GM18858 (cell line): Measurements from ENCODE around the gene IL10RB.
"Not testable (repeated sequence)": the region's sequence is repeated elsewhere in the genome, so short reads cannot be mapped to it uniquely, and the experiment has no call there.

Source experiments
- ATAC-seq: cut with Tn5 transposase; IDR thresholded peaks from one replicate; pipeline ENCODE4 v1.9.1; 2021; ENCODE audit not compliant: unreplicated experiment

IL10RB gene

DNA sequence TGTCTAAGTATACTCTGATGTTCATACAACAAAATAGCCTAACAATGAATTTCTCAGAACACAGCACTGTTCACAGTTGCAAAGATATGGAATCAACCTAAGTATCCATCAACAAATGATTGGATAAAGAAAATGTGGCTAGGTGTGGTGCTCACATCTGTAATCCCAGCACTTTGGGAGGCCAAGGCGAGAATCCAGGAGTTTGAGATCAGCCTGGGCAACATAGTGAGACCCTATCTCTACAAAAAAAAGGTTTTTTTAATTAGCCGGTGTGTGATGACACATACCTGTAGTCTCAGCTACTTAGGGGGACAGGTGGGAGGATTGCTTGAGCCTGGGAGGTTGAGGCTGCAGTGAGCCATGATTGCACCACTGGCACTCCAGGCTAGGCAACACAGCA lies 25.8 kb upstream of the IL10RB start:
- no peak for ATAC-seq

DNA sequence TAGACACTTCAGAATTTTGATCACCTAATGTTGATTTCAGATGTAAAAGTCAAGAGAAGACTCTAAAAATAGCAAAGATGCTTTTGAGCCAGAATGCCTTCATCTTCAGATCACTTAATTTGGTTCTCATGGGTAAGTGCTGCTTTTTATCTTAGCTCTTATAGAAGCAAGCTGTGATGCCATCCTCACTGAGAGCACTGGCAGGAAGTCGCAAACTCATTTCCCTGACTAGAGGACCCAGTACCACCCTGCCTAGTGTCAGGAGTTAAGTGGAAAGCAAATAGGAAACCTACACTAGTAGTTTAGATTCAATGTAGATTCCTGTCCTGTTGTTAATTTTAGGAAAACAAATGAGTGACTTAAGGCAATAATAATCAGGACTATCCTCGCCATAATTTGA lies 24.3 kb upstream of the IL10RB start:
- ATAC-seq: no peak

DNA sequence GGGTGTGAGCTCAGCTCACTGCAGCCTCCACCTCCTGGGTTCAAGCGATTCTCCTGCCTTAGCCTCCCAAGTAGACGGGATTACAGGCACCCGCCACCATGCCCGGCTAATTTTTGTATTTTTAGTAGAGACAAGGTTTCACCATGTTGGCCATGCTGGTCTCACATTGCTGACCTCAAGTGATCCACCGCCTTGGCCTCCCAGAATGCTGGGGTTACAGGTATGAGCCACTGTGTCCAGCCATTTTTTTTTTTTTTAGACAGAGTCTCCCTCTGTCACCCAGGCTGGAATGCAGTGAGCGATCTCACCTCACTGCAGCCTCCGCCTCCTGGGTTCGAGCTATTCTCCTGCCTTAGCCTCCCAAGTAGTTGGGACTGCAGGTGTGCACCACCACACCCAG lies 23.3 kb upstream of the IL10RB start:
- not testable (repeated sequence) for ATAC-seq

DNA sequence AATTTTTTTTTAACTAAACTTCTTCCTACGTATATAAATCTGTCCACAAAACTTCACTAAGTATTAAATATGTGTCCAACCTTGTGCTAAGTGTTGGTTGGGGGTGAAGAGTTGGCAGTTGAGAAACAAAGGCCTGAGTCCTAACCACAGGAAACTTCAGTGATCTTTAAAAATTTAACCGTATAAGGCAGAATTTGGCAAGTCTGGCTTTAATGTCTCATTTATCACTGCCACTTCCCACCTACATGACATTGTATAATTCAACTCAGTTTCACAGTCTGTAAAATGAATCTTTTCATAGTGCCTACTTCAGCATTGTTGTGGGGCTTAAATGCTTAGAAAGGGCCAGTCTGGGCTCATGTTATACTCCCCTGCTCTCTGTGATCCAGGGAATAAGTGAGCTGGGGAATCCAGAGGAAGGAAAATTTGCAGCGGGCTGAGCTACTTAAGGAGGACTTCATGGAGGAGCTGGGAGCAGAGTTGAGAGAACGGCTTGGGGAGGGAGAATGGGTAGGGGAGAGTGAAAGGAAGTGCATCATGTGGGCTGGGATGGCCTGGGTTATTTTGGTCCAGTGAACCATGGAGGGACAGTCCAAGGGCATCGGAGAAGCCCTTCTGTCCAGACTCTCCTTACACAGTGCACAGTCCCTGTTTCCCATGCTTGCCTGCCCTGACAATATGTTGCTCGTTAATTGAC lies 21.9 kb upstream of the IL10RB start:
- ATAC-seq: no peak

DNA sequence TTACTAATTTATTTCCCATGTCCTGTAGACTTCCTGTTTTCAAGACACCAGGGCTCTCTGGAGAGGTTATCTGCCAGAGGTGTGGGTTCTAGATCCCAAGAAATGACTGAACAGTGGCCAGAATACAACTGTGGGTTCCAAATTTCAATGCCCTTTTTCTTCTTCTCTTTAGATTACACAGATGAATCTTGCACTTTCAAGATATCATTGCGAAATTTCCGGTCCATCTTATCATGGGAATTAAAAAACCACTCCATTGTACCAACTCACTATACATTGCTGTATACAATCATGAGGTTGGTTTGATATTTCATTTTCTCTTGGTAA lies 21.4 kb upstream of the IL10RB start:
- no peak for ATAC-seq

DNA sequence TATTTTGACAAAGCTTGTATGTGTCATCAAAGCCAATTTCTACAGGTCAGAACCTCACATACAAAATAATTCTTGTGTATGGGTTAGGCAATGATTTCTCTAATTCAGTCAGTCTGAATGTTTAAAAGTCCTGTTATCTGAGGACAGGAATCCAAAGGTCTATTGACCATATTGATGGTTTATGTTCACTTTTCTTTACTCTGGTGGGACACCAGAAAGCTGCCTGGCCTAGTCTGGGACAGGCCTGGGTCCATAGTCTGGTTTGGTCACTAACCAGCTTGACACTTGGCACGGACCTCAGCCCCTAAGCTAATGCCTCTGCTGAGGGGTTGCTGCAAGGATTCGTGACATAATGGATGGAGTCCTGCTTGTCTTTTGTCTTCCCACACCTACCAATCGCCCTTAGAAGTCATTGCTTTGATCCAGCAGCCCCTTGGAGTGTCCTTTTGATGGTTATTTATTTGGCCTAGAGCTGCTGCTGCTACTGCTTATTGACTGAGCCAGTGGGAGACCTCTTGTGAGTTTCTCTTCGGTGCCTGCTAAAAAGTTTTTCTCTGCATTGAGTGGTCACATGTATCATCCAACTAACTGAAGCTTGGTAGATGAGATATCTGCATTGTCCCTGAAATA lies 20.8 kb upstream of the IL10RB start:
- ATAC-seq: no peak

DNA sequence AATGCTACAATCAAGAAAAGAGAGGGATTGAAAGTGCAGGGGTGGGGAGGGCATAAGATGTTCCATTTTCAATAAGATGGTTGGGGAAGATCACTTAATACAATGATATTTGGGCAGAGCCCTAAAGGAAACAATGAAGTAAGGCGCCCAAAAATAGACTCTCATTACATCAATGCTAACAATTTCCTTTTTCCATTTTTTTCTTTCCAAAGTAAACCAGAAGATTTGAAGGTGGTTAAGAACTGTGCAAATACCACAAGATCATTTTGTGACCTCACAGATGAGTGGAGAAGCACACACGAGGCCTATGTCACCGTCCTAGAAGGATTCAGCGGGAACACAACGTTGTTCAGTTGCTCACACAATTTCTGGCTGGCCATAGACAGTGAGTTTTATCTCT lies 19.7 kb upstream of the IL10RB start:
- no peak for ATAC-seq

DNA sequence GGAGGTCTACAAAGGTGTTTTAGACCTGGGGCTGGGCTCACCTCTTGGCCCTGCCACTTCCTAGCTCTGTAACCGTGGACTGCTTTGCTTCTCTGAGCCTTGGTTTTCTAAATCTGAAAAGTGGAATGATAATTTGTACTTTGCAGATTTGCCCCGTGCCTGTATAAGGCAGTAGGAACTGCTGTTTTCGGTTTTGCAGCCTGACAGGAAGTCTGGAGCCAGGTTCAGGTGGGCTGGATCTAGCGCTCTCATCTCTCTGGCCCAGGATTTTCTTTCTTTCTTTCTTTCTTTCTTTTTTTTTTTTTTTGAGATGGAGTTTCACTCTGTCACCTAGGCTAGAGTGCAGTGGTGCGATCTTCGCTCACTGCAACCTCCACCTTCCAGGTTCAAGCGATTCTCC lies 19.2 kb upstream of the IL10RB start:
- ATAC-seq: no peak

DNA sequence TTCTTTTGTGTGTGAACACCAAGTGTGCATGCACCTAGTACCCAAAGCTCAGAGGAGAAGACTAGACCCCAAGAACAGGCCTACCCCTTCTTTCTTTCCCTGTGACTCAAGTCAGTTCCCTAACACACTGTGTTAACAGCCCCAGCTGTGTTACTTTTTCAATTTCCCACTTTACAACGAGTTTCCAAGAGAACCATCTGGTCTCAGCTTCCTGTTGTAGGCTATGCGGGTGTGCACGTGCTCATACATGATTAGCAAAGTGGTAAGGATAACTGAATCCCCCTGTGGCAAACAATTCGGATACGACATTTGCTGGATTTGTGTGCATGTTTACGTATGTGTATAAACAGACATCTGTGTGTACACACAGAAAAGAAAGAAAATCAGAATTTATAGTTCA lies 18.6 kb upstream of the IL10RB start:
- ATAC-seq: no peak

DNA sequence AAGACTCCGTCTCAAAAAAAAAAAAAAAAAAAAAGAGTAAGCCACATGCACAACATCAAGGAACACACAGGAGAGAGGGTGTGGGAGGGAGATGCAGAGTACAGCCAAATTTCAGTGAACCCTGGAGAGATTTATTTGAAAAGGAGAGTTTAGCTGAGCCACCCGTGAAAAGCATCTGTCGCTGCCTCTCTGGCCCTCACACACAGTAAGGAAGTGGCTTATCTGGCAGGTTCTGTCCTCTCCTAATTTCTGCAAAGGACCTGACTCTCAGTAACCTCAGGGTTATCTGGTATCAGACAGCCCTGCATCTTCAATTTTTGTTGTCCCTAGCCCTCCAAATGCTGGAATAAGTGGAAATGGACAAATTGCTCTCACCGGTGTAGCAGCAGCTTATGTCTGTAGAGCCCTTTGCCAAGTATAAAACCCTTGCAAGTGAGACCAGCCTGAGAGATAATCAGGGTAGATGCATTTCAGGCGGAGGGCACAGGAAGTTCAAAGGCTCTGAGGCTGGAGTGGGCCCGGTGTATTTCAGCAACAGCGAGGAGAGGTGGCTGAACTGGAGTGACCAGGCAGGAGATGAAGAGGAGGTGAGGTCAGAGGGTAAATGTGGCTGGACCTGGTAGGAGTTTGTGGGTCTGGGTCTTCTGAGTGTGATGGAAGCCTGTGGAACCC lies 16.7 kb upstream of the IL10RB start:
- ATAC-seq: no peak

DNA sequence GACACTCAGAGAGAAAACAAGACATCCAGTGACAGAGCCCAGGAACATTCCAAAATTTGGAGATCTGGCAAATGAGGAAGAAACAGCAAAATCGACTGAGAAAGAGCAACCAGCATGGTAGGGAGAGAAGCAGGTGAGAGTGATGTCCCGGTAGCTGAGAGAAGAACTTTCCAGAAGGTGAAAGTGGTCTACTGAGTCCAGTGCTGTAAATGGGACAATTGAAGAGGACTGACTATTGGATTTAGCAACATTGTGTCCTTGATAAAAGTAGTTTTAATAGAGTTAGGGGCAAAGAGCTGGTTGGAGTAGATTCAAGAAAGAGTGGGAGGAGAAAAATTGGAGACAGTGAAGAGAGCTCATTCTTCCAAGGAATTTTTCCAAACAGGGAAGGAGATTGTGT lies 15.0 kb upstream of the IL10RB start:
- no peak for ATAC-seq

DNA sequence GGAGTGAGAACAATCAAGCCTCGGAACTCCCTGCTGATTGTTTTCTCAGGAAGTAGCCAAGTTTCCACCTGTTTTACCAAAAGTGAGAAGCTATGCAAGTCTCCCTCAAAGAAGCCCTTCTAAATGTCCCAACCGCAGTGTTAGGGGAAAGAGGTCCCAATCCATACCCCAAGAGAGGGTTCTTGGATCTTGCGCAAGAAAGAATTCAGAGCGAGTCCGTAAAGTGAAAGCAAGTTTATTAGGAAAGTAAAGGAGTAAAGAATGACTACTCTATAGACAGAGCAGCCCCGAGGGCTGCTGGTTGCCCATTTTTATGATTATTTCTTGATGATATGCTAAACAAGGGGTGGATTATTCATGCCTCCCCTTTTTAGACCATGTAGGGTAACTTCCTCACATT lies 12.8 kb upstream of the IL10RB start:
- ATAC-seq: not testable (repeated sequence)

DNA sequence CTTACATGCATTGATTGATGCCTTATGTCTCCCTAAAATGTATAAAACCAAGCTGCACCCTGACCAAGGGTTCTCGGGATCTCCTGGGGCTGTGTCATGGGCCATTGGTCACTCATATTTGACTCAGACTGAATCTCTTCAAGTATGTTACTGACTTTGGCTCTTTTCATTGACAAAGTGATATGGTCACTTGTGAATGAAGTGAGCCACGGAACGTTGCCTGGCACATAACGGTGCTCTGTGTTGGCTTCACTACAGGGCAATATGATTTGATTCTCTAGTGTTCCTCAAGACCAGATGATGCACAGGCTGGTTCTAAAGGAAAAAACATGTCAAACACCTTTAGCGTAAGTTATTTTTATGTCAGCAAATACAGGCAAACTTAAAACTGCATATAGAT lies 11.4 kb upstream of the IL10RB start:
- ATAC-seq: no peak

DNA sequence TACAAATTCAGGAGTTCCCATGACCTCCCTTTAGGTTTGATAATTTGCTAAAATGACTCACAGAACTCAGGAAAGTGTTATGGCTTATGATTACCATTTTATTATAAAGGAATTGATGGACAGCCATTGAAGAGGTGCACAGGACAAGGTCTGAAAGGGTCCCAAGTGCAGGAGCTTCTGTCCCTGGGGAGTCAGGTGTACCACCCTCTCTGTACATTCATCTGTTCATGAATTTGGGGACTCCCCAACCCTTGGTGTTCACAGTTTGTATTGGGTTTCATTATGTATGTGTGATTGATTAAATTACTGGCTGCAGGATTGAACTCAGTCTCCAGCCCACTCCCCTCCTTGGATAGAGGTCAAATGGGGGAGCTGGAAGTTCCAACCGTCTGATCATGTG lies 10.8 kb upstream of the IL10RB start:
- ATAC-seq: no peak

DNA sequence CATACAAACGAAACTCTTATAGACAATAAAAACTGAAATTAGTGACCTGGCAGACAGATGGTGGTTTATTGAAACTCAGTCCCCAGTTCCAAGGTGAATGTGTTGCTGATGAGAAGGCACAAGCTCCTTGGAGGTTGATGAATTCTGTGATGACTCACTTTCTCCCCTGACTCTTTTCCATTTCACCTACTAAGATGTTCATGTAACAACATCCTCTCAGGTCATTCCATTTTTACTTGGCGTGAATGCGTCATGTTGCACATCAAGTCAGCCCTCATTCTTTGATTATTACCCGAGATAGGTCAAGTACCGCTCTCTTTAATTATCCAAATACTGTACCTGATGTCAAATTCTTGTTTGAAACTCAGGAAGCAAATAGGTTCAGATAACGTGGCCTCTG lies 10.1 kb upstream of the IL10RB start:
- ATAC-seq: no peak

DNA sequence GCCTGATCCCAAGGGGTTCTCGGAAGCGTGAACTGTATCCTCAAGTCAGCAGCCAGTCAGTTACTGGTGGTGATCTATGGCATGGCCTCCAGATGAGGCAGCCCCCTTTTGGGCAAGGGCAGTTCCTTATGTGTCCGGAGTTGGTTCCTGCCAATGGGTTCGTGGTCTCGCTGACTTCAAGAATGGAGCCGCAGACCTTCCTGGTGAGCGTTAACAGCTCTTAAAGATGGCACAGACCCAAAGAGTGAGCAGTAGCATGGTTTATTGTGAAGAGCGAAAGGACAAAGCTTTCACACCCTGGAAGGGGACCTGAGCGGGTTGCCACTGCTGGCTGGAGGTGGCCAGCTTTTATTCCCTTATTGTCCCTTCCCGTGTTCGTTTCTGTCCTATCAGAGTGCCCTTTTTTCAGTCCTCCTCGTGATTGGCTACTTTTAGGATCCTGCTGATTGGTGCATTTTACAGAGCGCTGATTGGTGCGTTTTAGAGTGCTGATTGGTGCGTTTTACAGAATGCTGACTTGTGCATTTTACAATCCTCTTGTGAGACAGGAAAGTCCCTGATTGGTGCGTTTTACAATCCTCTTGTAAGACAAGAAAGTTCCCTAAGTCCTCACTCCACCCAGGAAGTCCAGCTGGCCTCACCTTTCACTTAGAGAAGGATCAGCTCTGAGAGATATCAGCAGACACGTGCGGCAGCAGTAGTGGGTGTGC lies 8.9 kb upstream of the IL10RB start:
- no peak for ATAC-seq

DNA sequence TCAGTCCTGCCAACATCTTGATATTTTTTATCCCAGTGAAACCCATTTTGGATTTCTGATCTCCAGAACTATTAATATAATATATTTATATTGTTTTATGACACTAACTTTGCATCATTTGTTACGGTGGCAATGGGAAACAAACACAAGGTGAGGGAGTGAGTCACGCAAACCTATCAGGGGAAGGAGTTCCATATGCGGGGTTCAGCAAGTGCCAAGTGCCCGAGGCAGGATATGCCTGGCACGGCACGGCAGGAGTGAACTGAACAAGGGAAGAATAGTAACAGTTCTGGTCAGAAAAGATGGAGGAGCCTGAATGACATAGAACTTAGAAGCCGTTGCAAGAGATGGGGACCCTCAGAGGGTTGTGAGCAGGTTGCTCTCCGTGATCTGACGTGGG lies 7.7 kb upstream of the IL10RB start:
- ATAC-seq: no peak

DNA sequence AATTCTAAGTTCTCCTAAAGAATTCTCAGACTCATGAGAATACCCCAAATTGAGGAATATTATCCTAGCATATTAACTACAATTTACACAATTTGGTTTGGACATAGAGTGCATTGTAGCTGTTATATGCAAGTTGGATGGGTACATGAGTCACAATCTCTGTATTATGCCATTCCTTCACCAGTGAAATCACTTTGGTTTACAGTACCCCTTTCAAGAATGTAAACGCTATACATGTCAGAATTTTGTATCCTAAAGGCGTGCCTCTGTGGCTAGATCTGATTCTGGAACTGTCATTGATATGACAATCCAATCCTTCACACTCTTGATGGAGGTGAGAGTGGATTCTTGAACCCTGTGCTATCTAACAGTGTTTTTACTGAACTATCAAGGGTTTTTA lies 6.7 kb upstream of the IL10RB start:
- ATAC-seq: no peak

DNA sequence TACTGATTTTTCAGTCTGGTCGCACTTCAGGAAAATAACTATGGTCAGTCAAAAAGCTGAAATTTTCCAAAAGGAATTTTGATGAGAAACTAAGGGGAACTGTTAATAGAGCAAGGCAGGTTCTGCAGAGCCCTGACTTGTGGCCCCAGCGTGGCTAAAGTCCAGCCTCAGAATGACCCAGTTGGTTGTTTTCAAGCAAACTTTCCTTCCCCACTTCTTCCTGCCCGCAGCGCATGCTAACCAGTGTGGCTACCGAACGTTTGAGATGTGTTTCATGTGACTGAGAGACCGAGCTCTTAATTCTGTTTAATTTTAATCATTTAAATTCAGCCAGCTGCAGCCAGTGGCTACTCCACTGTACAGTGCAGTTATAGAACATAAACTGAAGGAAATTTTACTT lies 6.2 kb upstream of the IL10RB start:
- no peak for ATAC-seq

DNA sequence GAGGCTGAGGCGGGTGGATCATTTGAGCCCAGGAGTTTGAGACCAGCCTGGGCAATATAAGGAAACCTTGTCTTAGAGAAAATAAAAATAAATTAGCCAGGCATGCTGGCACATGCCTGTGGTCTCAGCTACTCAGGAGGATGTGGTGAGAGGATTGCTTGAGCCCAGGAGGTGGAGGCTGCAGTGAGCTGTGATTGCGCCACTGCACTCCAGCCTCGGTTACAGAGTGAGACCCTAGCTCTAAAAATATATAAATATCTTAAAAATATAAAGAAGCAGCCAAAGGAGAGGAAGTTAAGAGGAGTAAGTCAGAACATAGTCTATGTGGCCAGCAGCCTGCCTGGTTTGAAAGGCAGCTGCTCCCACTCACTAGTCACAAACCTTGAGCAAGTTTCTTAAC lies 4.5 kb upstream of the IL10RB start:
- no peak for ATAC-seq

DNA sequence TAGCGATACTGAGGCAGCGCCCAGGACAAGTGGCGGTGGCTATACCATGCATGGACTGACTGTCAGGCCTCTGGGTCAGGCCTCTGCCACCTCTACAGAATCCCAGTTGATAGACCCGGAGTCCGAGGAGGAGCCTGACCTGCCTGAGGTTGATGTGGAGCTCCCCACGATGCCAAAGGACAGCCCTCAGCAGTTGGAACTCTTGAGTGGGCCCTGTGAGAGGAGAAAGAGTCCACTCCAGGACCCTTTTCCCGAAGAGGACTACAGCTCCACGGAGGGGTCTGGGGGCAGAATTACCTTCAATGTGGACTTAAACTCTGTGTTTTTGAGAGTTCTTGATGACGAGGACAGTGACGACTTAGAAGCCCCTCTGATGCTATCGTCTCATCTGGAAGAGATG lies 3.2 kb upstream of the IL10RB start:
- ATAC-seq: no peak

DNA sequence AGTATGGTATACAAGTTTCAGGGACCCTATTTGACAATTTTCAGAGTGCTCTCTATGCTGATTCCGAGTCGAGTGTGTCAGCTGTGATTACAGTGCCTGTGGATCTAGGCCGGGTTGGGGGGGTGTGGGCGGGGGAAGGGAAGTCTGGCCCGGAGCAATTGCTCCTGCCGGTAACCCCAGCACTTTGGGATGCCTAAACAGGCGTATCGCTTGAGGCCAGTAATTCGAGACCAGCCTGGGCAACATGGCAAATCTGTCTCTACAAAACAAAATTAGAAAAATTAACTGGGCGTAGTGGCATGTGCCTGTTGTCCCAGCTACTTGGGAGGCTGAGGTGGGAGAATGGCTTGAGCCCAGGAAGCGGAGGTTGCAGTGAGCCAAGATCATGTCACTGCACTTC lies 1.6 kb upstream of the IL10RB start:
- ATAC-seq: no peak
